Amniotic epithelial cell (primary cell): ENCODE measurements around the gene LRRC8C.
"Not testable (repeated sequence)": the region's sequence is repeated elsewhere in the genome, so short reads cannot be mapped to it uniquely, and the experiment has no call there.

ENCODE experiments used
- DNase-seq: peaks from one replicate; pipeline ENCODE4 v3.0.0-alpha.2; 2010; ENCODE audit warnings: low read depth

The LRRC8C gene

DNA sequence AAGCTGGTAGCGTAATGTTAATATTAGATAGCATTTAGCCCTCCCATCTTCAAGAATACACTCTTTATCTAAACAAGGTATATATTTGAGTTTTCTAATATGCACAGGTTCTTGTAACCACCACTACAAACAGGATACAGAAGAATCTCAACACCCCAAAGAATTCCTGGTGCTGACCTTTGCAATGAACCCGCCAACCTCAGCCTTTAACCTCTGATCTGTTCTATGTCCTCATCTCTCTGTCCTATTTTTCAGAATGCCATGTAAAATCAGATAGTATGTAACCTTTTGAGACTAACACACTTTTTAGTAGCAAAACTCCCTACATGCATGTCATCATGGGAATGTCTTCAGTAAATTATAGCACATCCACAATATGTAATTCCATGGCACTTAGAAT is 71.1 kb downstream of the LRRC8C start:
- no peak for DNase-seq

DNA sequence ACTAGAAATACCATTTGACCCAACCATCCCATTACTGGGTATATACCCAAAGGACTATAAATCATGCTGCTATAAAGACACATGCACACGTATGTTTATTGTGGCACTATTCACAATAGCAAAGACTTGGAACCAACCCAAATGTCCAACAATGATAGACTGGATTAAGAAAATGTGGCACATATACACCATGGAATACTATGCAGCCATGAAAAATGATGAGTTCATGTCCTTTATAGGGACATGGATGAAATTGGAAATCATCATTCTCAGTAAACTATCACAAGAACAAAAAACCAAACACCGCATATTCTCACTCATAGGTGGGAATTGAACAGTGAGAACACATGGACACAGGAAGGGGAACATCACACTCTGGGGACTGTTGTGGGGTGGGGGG is 72.0 kb downstream of the LRRC8C start:
- not testable (repeated sequence) for DNase-seq

- no peak for DNase-seq
Measured at GRCh38 chr1:89705901-89706699, 73.2 kb downstream of the LRRC8C start.

- DNase-seq = no peak
Measured at GRCh38 chr1:89706700-89707012, 73.7 kb downstream of the LRRC8C start.

GRCh38 chr1:89708751-89709375 is 75.9 kb downstream of the LRRC8C start:
- peak; percentile 27 for DNase-seq

DNA sequence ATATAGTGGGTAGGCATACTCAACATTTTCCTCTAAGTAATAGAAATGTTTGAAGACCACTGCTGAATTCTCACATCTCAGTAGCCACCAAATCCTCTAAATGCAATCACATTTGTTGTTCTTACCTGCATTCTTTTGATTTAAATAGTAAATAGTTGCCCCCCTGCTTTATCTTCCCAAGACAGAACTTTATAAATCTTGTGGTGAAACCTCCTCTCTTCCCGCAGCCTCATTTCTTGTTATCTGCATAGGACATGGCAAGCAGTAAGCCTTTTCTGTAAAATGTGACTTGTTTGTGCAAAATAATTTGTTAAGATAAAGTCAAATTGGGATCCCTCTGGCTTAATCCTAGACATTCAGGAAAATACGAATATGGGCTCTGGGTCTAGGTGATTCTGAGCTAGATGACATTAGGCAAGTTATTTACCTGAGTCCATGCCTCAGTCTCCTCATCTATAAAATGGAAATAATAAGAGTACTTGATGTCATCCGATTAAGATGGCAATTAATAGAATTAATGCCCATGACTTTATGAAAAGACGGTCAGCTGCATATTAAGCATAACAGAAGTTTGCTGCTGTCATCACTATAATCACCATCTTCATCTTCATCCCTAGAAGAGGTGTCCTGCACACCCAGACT is 77.7 kb downstream of the LRRC8C start:
- DNase-seq = no peak

GRCh38 chr1:89711140-89711778 is 78.3 kb downstream of the LRRC8C start:
- no peak for DNase-seq

- no peak for DNase-seq
Measured at GRCh38 chr1:89712420-89712819, 79.5 kb downstream of the LRRC8C start.

DNA sequence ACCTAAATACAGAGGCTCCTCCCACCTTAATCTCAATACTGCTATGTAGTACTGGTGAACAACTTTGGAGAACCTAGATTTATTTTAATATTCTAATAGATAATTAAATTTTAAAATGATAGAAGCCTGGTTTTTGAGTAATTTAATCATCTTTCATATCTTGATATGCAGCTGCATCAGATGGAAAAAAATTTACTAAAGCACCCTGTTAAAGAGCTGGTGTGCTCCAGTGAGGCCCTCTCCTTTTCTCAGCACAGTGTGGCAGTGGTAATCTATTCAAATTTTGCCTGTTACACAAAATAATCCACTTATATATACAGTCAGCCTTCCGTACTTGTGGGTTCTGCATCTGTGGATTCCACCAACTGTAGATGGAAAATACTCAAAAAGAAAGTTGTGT is 82.8 kb downstream of the LRRC8C start:
- DNase-seq = no peak

- peak; percentile 52 for DNase-seq
Measured at GRCh38 chr1:89719502-89720306, 86.8 kb downstream of the LRRC8C start.

DNA sequence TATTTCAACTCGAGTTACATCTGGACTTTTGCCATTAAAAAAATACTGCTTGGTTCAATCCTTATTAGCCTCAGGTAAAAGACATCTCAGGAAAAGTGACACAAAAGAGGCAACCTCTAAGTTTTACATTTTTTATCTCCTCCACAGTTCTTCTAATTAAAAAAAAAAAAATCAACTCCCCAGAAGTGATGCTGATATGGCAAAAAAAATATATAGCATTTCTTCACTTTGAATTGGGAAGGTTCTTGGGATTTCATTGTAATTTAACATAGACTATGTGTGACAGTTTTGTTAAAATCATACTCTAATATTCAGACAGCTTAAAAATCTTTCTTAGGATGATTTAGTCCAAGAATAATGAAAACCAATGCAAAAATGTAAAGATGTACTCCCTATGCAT is 87.9 kb downstream of the LRRC8C start:
- no peak for DNase-seq

GRCh38 chr1:89721351-89721750 is 88.4 kb downstream of the LRRC8C start:
- DNase-seq = peak; percentile 58

DNA sequence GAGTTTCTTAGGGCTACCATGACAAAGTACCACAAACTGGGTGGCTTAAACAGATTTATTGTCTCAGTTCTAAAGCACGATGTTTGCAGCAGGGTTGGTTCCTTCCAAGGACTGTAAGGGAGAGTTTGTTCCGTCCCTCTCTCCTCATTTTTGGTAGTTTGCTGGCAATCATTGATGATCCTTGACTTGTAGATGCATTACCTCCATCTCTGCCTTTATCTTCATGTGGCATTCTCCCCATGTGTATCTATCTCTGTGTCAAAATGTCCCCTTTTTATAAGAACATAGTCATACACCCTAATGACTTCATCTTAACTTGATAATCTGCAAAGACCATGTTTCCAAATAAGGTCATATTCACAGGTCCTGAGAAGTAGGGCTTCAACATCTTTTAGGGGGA is 90.2 kb downstream of the LRRC8C start:
- DNase-seq = no peak

DNA sequence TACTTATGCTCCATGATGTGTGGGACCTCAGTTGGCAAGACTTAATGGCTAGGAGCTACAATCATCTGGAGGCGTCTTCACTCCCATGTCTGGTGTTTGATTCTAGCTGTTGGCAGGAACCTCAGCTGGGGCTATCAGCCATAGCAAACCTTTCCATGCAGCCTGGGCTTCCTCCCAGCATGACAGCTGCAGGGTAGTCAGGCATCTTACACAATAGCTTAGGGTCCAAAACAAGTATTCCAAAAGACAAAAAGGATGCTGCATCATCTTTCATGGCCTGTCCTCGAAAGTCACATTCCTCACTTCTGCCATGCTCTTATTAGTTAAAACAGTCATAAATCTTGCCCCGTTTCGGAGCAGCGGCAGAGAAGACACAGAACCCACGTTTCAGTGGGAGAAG is 90.9 kb downstream of the LRRC8C start:
- no peak for DNase-seq

GRCh38 chr1:89724369-89725010 is 91.6 kb downstream of the LRRC8C start:
- DNase-seq = peak; percentile 6

GRCh38 chr1:89725011-89725370 is 92.1 kb downstream of the LRRC8C start:
- DNase-seq = peak; percentile 53

GRCh38 chr1:89725631-89726030 is 92.7 kb downstream of the LRRC8C start:
- no peak for DNase-seq

GRCh38 chr1:89727517-89728312 is 94.8 kb downstream of the LRRC8C start:
- no peak for DNase-seq

DNA sequence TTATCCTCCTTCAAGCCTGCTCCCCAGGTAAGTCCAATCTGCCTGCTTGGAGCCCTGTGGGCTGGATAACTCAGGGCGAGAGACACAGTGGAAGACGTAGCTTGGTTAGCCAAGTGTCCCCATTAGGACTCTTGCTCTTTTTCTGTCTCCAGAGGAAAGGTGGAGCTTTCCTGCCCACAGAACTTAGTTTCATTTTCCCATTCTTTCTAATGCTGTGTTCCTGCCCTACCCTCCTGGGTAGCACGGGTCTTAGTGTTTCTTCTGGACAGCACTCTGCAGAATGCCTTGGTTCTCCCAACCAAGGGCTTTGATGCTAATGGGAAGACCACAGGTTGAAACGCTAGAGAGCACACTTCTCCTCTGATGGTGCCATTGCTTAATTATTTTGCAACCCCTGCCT is 95.5 kb downstream of the LRRC8C start:
- DNase-seq = no peak

DNA sequence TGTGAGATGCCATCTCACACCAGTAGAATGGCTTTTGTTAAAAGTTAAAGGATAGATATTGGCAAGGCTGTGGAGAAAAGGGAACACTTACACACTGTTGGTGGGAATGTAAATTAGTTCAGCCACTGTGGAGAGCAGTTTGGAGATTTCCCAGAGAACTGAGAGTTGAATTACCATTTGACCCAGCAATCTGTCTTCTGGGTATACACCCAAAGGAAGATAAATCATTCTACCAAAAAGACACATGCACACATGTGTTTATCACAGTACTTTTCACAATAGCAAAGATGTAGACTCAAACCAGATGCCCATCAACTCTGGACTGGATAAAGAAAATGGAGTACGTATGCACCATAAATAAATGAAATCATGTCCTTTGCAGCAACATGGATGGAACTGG is 99.3 kb downstream of the LRRC8C start:
- DNase-seq = no peak
